Right cardiac atrium (tissue), 5 donors: ENCODE results near the gene CNIH4. TPM values are rescaled to one million over a fixed set of nuclear protein-coding genes. Genes with fewer than 3 reads are reported as not detected.
A peak's percentile ranks its signal among the peaks of the same experiment; 100 is the strongest.
"Not testable (repeated sequence)": the region's sequence is repeated elsewhere in the genome, so short reads cannot be mapped to it uniquely, and the experiment has no call there.

ENCODE experiments used
- ATAC-seq, 2 donors: fragments of 200-7000 bp; cut with Tn5 transposase; one replicate each; pipeline versions ENCODE4 v1.8.0 to v1.9.1; 2020; ENCODE audit warnings: moderate library complexity in 2 of 2, mild to moderate bottlenecking in 1 of 2
- DNase-seq, 3 donors: peaks; one replicate each; pipeline ENCODE4 v3.0.0-alpha.2; 2020
- H3K27ac ChIP-seq: one replicate; pipeline ENCODE4 v1.5.1; 2013; ENCODE audit warnings: mild to moderate bottlenecking, low read length, control low read depth, moderate library complexity
- H3K27me3 ChIP-seq: one replicate; pipeline ENCODE4 v1.6.1; 2013; ENCODE audit not compliant: control insufficient read depth, insufficient read depth
- H3K4me1 ChIP-seq: one replicate; pipeline ENCODE4 v1.6.1; 2013; ENCODE audit warnings: low read length; ENCODE audit not compliant: control insufficient read depth, insufficient read depth
- H3K4me3 ChIP-seq: one replicate; pipeline ENCODE4 v1.5.1; 2013; ENCODE audit warnings: low read length, control low read depth
- H3K9me3 ChIP-seq: one replicate; pipeline ENCODE4 v1.6.1; 2013; ENCODE audit warnings: low read length; ENCODE audit not compliant: control insufficient read depth
- WGBS: extraction: QIAGEN DNeasy Blood & Tissue Kit; methylation state at CpG from one replicate; pipeline ENCODE4 v1.1.7; 2013; 5-methylcytosine and 5-hydroxymethylcytosine counted together
- intact Hi-C, 4 donors: fragments of 100-400 bp; cut with DNase I; formaldehyde crosslinking; loops; one replicate each; pipeline versions ENCODE4 v1.11.0 to v1.14.0; 2022 to 2023
- long read RNA-seq, 4 donors: library from polyadenylated mRNA; unstranded; transcript quantifications; one replicate each; pipeline ENCODE4 v2.0.0, GENCODE V29; 2020 to 2021
- polyA plus RNA-seq: library from polyadenylated mRNA; stranded (reverse); fragments of 200-250 nt; gene quantifications from one replicate; pipeline ENCODE4 v1.2.3, GENCODE V29; 2013
- total RNA-seq, 4 donors: library from RNA; stranded (reverse); fragmentation: NEBNext Ultra II Directional; extraction: Animal tissue kit (Norgen Biotek cat#: 25700); gene quantifications; one replicate each; pipeline ENCODE4 v1.2.1, GENCODE V29; 2021
- donor health status: healthy with polysubstance abuse.
- donor health status: DM: no; HTN: yes; CAD: no.
- donor health status: DM: no; HTN: no; CAD: no.
- donor health status: DM: no; HTN: yes; CAD: no; lungs with severe emphysema.
- donor health status: DM: yes; HTN: yes; CAD: no.

CNIH4 gene
- total RNA-seq (10 to 100 TPM; 26.8 to 35.3 (median 32.2) TPM), polyA plus RNA-seq (45.6 TPM)
- long read RNA-seq, donor 1, full-length matches to known transcripts = 46 of 61 reads
- long read RNA-seq, donor 1, partial matches to known transcripts = 4 of 61 reads
- long read RNA-seq, donor 1, other reads (novel, unspliced or antisense) = 11 of 61 reads
- long read RNA-seq, donor 2, full-length matches to known transcripts = 28 of 36 reads
- long read RNA-seq, donor 2, partial matches to known transcripts = 1 of 36 reads
- long read RNA-seq, donor 2, other reads (novel, unspliced or antisense) = 7 of 36 reads
- long read RNA-seq, donor 3, full-length matches to known transcripts = 59 of 66 reads
- long read RNA-seq, donor 3, partial matches to known transcripts = 6 of 66 reads
- long read RNA-seq, donor 3, other reads (novel, unspliced or antisense) = 1 of 66 reads
- long read RNA-seq, donor 4, full-length matches to known transcripts = 22 of 23 reads
- long read RNA-seq, donor 4, partial matches to known transcripts = 0 of 23 reads
- long read RNA-seq, donor 4, other reads (novel, unspliced or antisense) = 1 of 23 reads

GRCh38 chr1:224356685-224357625 is at the start of gene CNIH4:
Gene CNIH4 (plus strand): TSS chr1:224356879. CDS start chr1:224356925, 46 bp downstream.
- intact Hi-C loops = no loop called here
- ATAC-seq = peak; percentile 98 to 99

GRCh38 chr1:224308064-224308463 is 48.6 kb upstream of the CNIH4 start:
- WGBS = 90% methylated on average over 3 of the region's 3 CpGs
- intact Hi-C loops = loop anchor here in 1 of 4 donors (10.0 kb wide), 1 partner anchor 97 kb away; no protein-coding TSS in a partner anchor

More at GRCh38 chr1:224356685-224357625, at the start of gene CNIH4:
- H3K27ac ChIP-seq = peak within 1 kb of the TSS; percentile 88
- peaks cover 9% of the 10 kb centered on the region for H3K4me1 ChIP-seq
- no peaks in the 10 kb centered on the region for H3K27me3 ChIP-seq
- H3K9me3 ChIP-seq = no peaks in the 10 kb centered on the region
- peak within 1 kb of the TSS; percentile 78 for H3K4me3 ChIP-seq
- under 1% methylated on average over 78 of the region's 78 CpGs for WGBS
- peak; percentile 92 to 96 (median 96) for DNase-seq

GRCh38 chr1:224311503-224311902 is 45.2 kb upstream of the CNIH4 start:
- H3K4me3 ChIP-seq, H3K4me1 ChIP-seq, ATAC-seq, H3K27ac ChIP-seq, DNase-seq, intact Hi-C loops, H3K27me3 ChIP-seq, H3K9me3 ChIP-seq: not testable (repeated sequence)
- 100% methylated on average over 1 of the region's 1 CpG for WGBS

More at GRCh38 chr1:224308064-224308463, 48.6 kb upstream of the CNIH4 start:
- no peaks in the 10 kb centered on the region for H3K27me3 ChIP-seq
- H3K27ac ChIP-seq = no peak overlapping the region
- no peaks in the 10 kb centered on the region for H3K4me1 ChIP-seq
- ATAC-seq (no peak), DNase-seq (no peak)
- H3K9me3 ChIP-seq = no peaks in the 10 kb centered on the region
- no peak overlapping the region for H3K4me3 ChIP-seq

- no peak for ATAC-seq
- no peaks in the 10 kb centered on the region for H3K27me3 ChIP-seq
- H3K4me1 ChIP-seq = no peaks in the 10 kb centered on the region
- 92% methylated on average over 2 of the region's 2 CpGs for WGBS
- H3K9me3 ChIP-seq = no peaks in the 10 kb centered on the region
- H3K27ac ChIP-seq = no peak overlapping the region
- no peak overlapping the region for H3K4me3 ChIP-seq
- intact Hi-C loops = no loop called here
- DNase-seq = no peak
These were observed 44.7 kb upstream of the CNIH4 start for GRCh38 chr1:224312025-224312424.

- ATAC-seq (no peak), DNase-seq (no peak)
- Histone ChIP-seq H3K27ac (no peak overlapping the region), H3K9me3 (no peaks in the 10 kb centered on the region), H3K4me1 (no peaks in the 10 kb centered on the region), H3K27me3 (no peaks in the 10 kb centered on the region), H3K4me3 (no peak overlapping the region)
- WGBS = 88% methylated on average over 4 of the region's 4 CpGs
- intact Hi-C loops = no loop called here
These were observed 39.2 kb upstream of the CNIH4 start for GRCh38 chr1:224317383-224318045.

GRCh38 chr1:224321706-224322105 is 35.0 kb upstream of the CNIH4 start:
- no peak for ATAC-seq
- intact Hi-C loops = no loop called here
- 97% methylated on average over 2 of the region's 2 CpGs for WGBS

GRCh38 chr1:224325959-224326358 is 30.7 kb upstream of the CNIH4 start:
- DNase-seq = no peak
- no peak overlapping the region for H3K4me3 ChIP-seq
- no peaks in the 10 kb centered on the region for H3K27me3 ChIP-seq
- no peak for ATAC-seq
- no peak overlapping the region for H3K27ac ChIP-seq
- WGBS = 61% methylated on average over 1 of the region's 1 CpG
- H3K9me3 ChIP-seq = no peaks in the 10 kb centered on the region
- intact Hi-C loops = no loop called here
- peaks cover 1% of the 10 kb centered on the region for H3K4me1 ChIP-seq

More at GRCh38 chr1:224321706-224322105, 35.0 kb upstream of the CNIH4 start:
- H3K9me3 ChIP-seq = no peaks in the 10 kb centered on the region
- no peaks in the 10 kb centered on the region for H3K4me1 ChIP-seq
- no peaks in the 10 kb centered on the region for H3K27me3 ChIP-seq
- no peak overlapping the region for H3K27ac ChIP-seq
- H3K4me3 ChIP-seq = no peak overlapping the region
- DNase-seq = no peak

- Histone ChIP-seq H3K27ac (no peak overlapping the region), H3K9me3 (no peaks in the 10 kb centered on the region), H3K27me3 (no peaks in the 10 kb centered on the region), H3K4me1 (peaks cover 1% of the 10 kb centered on the region), H3K4me3 (no peak overlapping the region)
- WGBS = 77% methylated on average over 6 of the region's 6 CpGs
- DNase-seq (no peak), ATAC-seq (no peak)
- intact Hi-C loops = no loop called here
These were observed 28.0 kb upstream of the CNIH4 start for GRCh38 chr1:224328644-224329043.

GRCh38 chr1:224329484-224329841 is 27.2 kb upstream of the CNIH4 start:
- WGBS = under 1% methylated on average over 7 of the region's 7 CpGs
- Histone ChIP-seq H3K4me3 (peak overlapping the region; percentile 74), H3K4me1 (peaks cover 1% of the 10 kb centered on the region), H3K27ac (peak overlapping the region; percentile 98), H3K9me3 (no peaks in the 10 kb centered on the region), H3K27me3 (no peaks in the 10 kb centered on the region)
- DNase-seq (no peak), ATAC-seq (no peak)
- intact Hi-C loops = no loop called here
